Cortex of kidney (tissue), 1 donor: ENCODE measurements around the gene TAF10.

Experiments
- DNase-seq: peaks from one replicate; lab custom pipeline; 2025; lab: John Stamatoyannopoulos, UW

TAF10 gene

GRCh38 chr11:6640036-6640984 lies 28.3 kb upstream of the TAF10 start:
- no peak for DNase-seq

- no peak for DNase-seq
Observed at GRCh38 chr11:6638429-6638828, 26.4 kb upstream of the TAF10 start.

GRCh38 chr11:6637871-6638270 lies 25.9 kb upstream of the TAF10 start:
- DNase-seq: no peak

- DNase-seq: no peak
Observed at GRCh38 chr11:6636480-6636879, 24.5 kb upstream of the TAF10 start.

GRCh38 chr11:6635082-6635932 lies 23.3 kb upstream of the TAF10 start:
- no peak for DNase-seq

GRCh38 chr11:6634534-6634933 lies 22.5 kb upstream of the TAF10 start:
- DNase-seq: no peak

GRCh38 chr11:6633422-6634408 lies 21.7 kb upstream of the TAF10 start:
- DNase-seq: no peak

GRCh38 chr11:6632116-6633073 lies 20.4 kb upstream of the TAF10 start:
- DNase-seq: no peak

- DNase-seq: no peak
Observed at GRCh38 chr11:6631361-6631890, 19.4 kb upstream of the TAF10 start.

- DNase-seq: no peak
Observed at GRCh38 chr11:6630632-6631291, 18.7 kb upstream of the TAF10 start.

GRCh38 chr11:6629892-6630631 lies 18.0 kb upstream of the TAF10 start:
- DNase-seq: no peak

- DNase-seq: no peak
Observed at GRCh38 chr11:6629573-6629891, 17.5 kb upstream of the TAF10 start.

GRCh38 chr11:6628526-6628925 lies 16.5 kb upstream of the TAF10 start:
- no peak for DNase-seq

GRCh38 chr11:6627762-6628241 lies 15.8 kb upstream of the TAF10 start:
- DNase-seq: no peak

GRCh38 chr11:6626971-6627761 lies 15.2 kb upstream of the TAF10 start:
- no peak for DNase-seq

GRCh38 chr11:6625832-6626420 lies 13.9 kb upstream of the TAF10 start:
- DNase-seq: no peak

GRCh38 chr11:6625156-6625831 lies 13.3 kb upstream of the TAF10 start:
- no peak for DNase-seq
